Psoas muscle (tissue), 8 donors: ENCODE results near the gene PAPPA. TPM values are rescaled to one million over a fixed set of nuclear protein-coding genes. Genes with fewer than 3 reads are reported as not detected.

Source experiments
- ATAC-seq, 4 donors: fragments of 200-7000 bp; cut with Tn5 transposase; one replicate each; pipeline ENCODE4 v1.9.1; 2020; ENCODE audit warnings: moderate library complexity in 3 of 4, mild to moderate bottlenecking in 2 of 4
- DNase-seq, 2 donors: peaks; one replicate each; pipeline ENCODE4 v3.0.0-alpha.2; 2020
- H3K27ac ChIP-seq: fragments of 200-600 bp; one replicate; pipeline ENCODE4 v1.8.0; 2022
- H3K27me3 ChIP-seq, 3 donors: fragments of 200-600 bp in 1 of 3; one replicate each; pipeline versions ENCODE4 v1.6.1 to v1.8.0; 2013 to 2022; ENCODE audit warnings: low read length in 2 of 3, mild to moderate bottlenecking in 2 of 3, moderate library complexity in 1 of 3; ENCODE audit not compliant: insufficient read depth in 3 of 3
- H3K36me3 ChIP-seq, 2 donors: fragments of 200-600 bp in 1 of 2; one replicate each; pipeline versions ENCODE4 v1.6.1 to v1.8.0; 2013 to 2022; ENCODE audit warnings: low read depth in 1 of 2, mild to moderate bottlenecking in 1 of 2, moderate library complexity in 1 of 2; ENCODE audit not compliant: insufficient read depth in 1 of 2
- H3K4me1 ChIP-seq: fragments of 200-600 bp; one replicate; pipeline ENCODE4 v1.8.0; 2022
- H3K4me3 ChIP-seq: fragments of 200-600 bp; one replicate; pipeline ENCODE4 v1.8.0; 2022; ENCODE audit warnings: mild to moderate bottlenecking
- H3K9me3 ChIP-seq: fragments of 200-600 bp; one replicate; pipeline ENCODE4 v1.8.0; 2022
- WGBS, 3 donors: extraction: QIAGEN DNeasy Blood & Tissue Kit; methylation state at CpG; one replicate each; pipeline versions ENCODE4 v1.1.6 to v1.1.7; 2013; 5-methylcytosine and 5-hydroxymethylcytosine counted together
- intact Hi-C, 2 donors: fragments of 100-400 bp; cut with DNase I; formaldehyde crosslinking; loops; one replicate each; pipeline versions ENCODE4 v1.11.0 to v1.14.2; 2022
- polyA plus RNA-seq, 3 donors: library from polyadenylated mRNA; stranded (reverse); fragments of 200-250 nt; gene quantifications; one replicate each; pipeline ENCODE4 v1.2.3, GENCODE V29; 2013
- total RNA-seq, 4 donors: library from RNA; stranded (reverse); fragmentation: NEBNext Ultra II Directional in 2 of 4; extraction: Animal tissue kit (Norgen Biotek cat#: 25700) in 2 of 4; gene quantifications; one replicate each; pipeline versions ENCODE4 v1.2.1 to v1.2.4, GENCODE V29; 2021 to 2023
- TF ChIP-seq, protein P1 (sequence below): fragments of 200-600 bp; IDR thresholded peaks from one replicate; pipeline ENCODE4 v1.8.0; 2022; ENCODE audit warnings: antibody characterized with exemption
- donor health status: healthy with polysubstance abuse.
- donor health status: DM: no; HTN: no; CAD: no; lungs with moderate emphysema.
- donor health status: Bipolar disorder and iron deficiency.
- donor health status: healthy.
- donor health status: DM: yes; HTN: yes; CAD: no.
- donor health status: DM: no; HTN: no; CAD: no.
- donor health status: DM: no; HTN: no; CAD: no.
- donor health status: DM: yes; HTN: yes; CAD: no.

The PAPPA gene
- total and polyA plus RNA-seq, 7 donors: 0.07 to 0.88 (median 0.61) TPM

DNA sequence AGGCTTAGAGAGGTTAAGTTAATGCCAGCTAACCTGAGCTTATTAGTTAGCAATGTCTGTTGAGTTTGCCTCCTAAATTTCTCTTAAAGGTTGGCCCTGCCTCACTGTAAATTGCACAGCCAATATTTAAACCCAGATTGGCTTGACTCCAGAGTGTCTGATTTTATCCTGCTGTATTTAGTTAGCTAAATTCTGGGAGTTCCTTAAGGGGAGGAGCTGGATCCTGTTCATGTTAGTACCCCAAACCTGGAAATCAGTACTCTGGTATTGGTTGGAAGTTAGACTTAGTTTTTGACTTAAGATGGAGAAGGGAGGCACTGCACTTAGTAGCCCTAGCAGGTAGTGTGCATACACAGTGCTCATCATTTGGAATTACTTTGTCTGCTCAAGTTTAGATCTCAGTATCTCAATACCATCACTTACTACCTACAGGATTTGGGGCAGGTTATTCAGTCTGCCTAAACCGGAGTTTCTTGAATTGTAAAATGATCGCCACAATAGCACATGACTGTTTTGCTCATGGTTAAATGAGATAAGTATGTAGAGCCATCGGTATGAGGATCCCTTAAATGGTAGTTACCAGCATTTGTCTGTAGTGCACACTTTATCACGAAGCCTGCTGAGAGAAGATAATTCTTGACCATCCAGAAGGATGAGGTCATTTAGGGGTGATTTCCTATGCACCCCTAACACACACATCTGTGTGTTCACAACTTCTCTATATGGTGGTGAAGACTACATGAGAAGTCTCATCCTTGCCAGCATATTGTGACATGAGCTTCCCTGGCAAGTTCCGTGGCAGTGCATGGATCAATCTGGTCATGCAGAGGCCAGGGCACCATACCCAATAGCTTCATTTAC, 268.8 kb downstream of the PAPPA start:
- ATAC-seq: no peak
- H3K4me3 ChIP-seq: no peak overlapping the region
- 70 to 74% (median 74%) methylated on average over 5 of the region's 5 CpGs for WGBS, 3 donors

DNA sequence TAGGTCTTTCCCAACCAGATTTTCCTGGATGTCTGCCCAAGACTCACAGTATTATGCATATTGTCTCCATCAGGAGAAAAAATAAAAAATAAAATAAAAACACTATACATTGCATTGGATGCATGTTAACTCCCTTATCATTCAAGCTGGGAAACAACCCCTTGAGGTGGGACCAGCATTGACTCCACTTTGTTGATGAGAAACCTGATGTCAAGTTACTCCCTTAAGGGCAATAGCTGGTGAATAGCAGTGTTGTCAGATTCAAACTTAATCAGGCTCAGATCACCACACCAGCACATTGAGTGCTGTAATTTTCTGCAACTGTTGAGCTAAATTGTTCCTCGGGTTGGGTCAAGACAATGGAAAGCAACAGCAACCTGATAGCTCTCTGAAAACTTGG, 269.6 kb downstream of the PAPPA start:
- Histone ChIP-seq H3K4me3 (no peak overlapping the region), H3K36me3 (peaks cover 0 to 6% of the 10 kb centered on the region in 2 donors), H3K27ac (no peak overlapping the region), H3K27me3 (no peaks in the 10 kb centered on the region), H3K4me1 (no peaks in the 10 kb centered on the region), H3K9me3 (no peaks in the 10 kb centered on the region)
- intact Hi-C loops: no loop called here
- 77 to 88% (median 88%) methylated on average over 1 of the region's 1 CpG for WGBS, 3 donors
- ATAC-seq (no peak), DNase-seq (no peak)
- TF ChIP-seq, protein P1, sequence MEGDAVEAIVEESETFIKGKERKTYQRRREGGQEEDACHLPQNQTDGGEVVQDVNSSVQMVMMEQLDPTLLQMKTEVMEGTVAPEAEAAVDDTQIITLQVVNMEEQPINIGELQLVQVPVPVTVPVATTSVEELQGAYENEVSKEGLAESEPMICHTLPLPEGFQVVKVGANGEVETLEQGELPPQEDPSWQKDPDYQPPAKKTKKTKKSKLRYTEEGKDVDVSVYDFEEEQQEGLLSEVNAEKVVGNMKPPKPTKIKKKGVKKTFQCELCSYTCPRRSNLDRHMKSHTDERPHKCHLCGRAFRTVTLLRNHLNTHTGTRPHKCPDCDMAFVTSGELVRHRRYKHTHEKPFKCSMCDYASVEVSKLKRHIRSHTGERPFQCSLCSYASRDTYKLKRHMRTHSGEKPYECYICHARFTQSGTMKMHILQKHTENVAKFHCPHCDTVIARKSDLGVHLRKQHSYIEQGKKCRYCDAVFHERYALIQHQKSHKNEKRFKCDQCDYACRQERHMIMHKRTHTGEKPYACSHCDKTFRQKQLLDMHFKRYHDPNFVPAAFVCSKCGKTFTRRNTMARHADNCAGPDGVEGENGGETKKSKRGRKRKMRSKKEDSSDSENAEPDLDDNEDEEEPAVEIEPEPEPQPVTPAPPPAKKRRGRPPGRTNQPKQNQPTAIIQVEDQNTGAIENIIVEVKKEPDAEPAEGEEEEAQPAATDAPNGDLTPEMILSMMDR: no peak

More for the DNA sequence above, 268.8 kb downstream of the PAPPA start:
- TF ChIP-seq, protein P1: no peak
- Histone ChIP-seq H3K4me1 (no peaks in the 10 kb centered on the region), H3K36me3 (peaks cover 0 to 6% of the 10 kb centered on the region in 2 donors), H3K9me3 (no peaks in the 10 kb centered on the region), H3K27me3 (no peaks in the 10 kb centered on the region), H3K27ac (no peak overlapping the region)
- DNase-seq: no peak
- intact Hi-C loops: no loop called here

DNA sequence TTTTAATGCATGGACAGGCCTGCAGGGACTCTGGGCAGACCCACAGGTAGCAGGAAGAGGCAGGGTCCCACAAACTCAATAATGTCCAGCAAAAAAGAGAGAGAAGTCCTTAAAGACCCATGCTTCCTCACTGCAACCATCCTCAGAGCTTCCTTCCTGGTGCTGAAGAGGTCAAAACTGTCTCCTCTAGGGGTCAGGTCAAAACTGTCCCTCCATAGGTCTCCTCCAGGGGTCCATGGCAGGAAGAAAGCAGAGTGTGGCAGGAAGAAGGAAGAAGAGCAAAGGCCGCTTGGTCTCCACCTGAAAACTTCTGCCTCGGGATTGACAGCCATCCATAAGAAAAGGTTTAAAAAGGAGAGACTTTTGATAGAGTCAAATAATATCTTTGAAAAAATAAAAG, 271.7 kb downstream of the PAPPA start:
- TF ChIP-seq, protein P1: no peak
- ATAC-seq (no peak), DNase-seq (no peak)
- WGBS, 3 donors: 76 to 96% (median 81%) methylated on average over 2 of the region's 2 CpGs
- no peaks in the 10 kb centered on the region for H3K4me1 ChIP-seq
- no peak overlapping the region for H3K27ac ChIP-seq
- H3K36me3 ChIP-seq: peaks cover 0 to 6% of the 10 kb centered on the region in 2 donors
- H3K9me3 ChIP-seq: no peaks in the 10 kb centered on the region
- intact Hi-C loops: no loop called here
- H3K4me3 ChIP-seq: no peak overlapping the region
- no peaks in the 10 kb centered on the region for H3K27me3 ChIP-seq

DNA sequence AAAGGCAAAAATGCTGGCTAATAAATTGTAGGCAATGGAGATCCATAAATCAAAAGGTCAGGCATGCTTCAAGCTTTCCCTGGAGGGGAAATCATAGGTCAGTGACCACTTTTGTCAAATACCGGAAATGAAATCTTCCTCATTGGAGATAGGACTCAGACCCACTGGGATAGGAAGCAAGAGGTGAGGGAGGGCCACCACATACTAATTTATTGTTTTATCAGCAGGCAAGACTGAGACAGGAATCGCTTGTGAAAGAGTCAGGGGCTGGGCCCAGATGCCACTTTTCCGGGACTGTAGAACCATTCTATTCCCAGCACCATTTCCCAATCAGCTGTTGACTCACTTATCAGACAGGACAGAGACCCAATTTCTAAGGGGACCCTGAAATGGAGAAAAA, 277.3 kb downstream of the PAPPA start:
- H3K4me1 ChIP-seq: no peaks in the 10 kb centered on the region
- intact Hi-C loops: no loop called here
- H3K27ac ChIP-seq: no peak overlapping the region
- WGBS, 3 donors: 67 to 77% (median 76%) methylated on average over 3 of the region's 3 CpGs
- H3K27me3 ChIP-seq: no peaks in the 10 kb centered on the region
- H3K9me3 ChIP-seq: no peaks in the 10 kb centered on the region
- peaks cover 0 to 2% of the 10 kb centered on the region in 2 donors for H3K36me3 ChIP-seq
- H3K4me3 ChIP-seq: no peak overlapping the region
- no peak for ATAC-seq
- DNase-seq: no peak
- TF ChIP-seq, protein P1: no peak
